Peyer's patch (tissue), 4 donors: ENCODE results near the gene MAPK8. TPM values are rescaled to one million over a fixed set of nuclear protein-coding genes. Genes with fewer than 3 reads are reported as not detected.

ENCODE experiments used
- DNase-seq, 3 donors: peaks; one replicate each; pipeline ENCODE4 v3.0.0-alpha.2; 2017 to 2019
- H3K27ac ChIP-seq, 4 donors: fragments of 200-600 bp; sonication (generic); one replicate each; pipeline ENCODE4 v1.5.1; 2016 to 2019
- H3K27me3 ChIP-seq, 2 donors: fragments of 200-600 bp; sonication (generic); one replicate each; pipeline ENCODE4 v1.5.1; 2019
- H3K36me3 ChIP-seq, 3 donors: fragments of 200-600 bp; sonication (generic); one replicate each; pipeline ENCODE4 v1.5.1; 2016 to 2019
- H3K4me1 ChIP-seq, 4 donors: fragments of 200-600 bp; sonication (generic); one replicate each; pipeline ENCODE4 v1.5.1; 2016 to 2019
- H3K4me3 ChIP-seq, 4 donors: fragments of 200-600 bp; sonication (generic); 1 replicate in 3 of 4; 2 replicates in 1 of 4; pipeline ENCODE4 v1.5.1; 2016 to 2019; ENCODE audit warnings: mild to moderate bottlenecking in 1 of 4
- H3K9me3 ChIP-seq, 4 donors: fragments of 200-600 bp; sonication (generic); one replicate each; pipeline ENCODE4 v1.5.1; 2016 to 2019; ENCODE audit warnings: mild to moderate bottlenecking in 1 of 4
- CTCF ChIP-seq, 6 experiments: fragments of 450-650 bp in 4 of 6; fragments of 200-600 bp in 2 of 6; sonication (generic) in 1 of 6; IDR thresholded peaks; one replicate each; pipeline ENCODE4 v1.5.1; 2017 to 2019; ENCODE audit warnings: antibody characterized with exemption in 6 of 6, mild to moderate bottlenecking in 3 of 6, moderate library complexity in 1 of 6
- POLR2A ChIP-seq, 2 donors: fragments of 450-650 bp; IDR thresholded peaks; one replicate each; pipeline ENCODE4 v1.5.1; 2017; ENCODE audit warnings: antibody characterized with exemption in 2 of 2, mild to moderate bottlenecking in 2 of 2, moderate library complexity in 2 of 2
- total RNA-seq, 4 donors: library from RNA; depleted of rRNA; stranded (reverse); fragments of >200 nt; gene quantifications; one replicate each; pipeline ENCODE4 v1.1.0, GENCODE V29; 2016

The MAPK8 gene
- total RNA-seq, 4 donors from 2014 or later, result 59.9 to 89.0 (median 67.6) TPM

GRCh38 chr10:48461623-48462481 lies 155.4 kb downstream of the MAPK8 start:
- TF ChIP-seq POLR2A (IDR thresholded peaks at IDR 0.05) (no peak), CTCF (IDR thresholded peaks at IDR 0.05) (no peak)
- Histone ChIP-seq H3K27me3 (no peaks in the 10 kb centered on the region), H3K4me3 (no peak overlapping the region), H3K36me3 (no peaks in the 10 kb centered on the region), H3K4me1 (peaks cover 0 to 4% (median 0%) of the 10 kb centered on the region in 4 donors), H3K9me3 (no peaks in the 10 kb centered on the region), H3K27ac (no peak overlapping the region)
- DNase-seq, result peak in 1 of 3 donors; percentile 34

- no peak for TF ChIP-seq POLR2A (IDR thresholded peaks at IDR 0.05)
- no peak for TF ChIP-seq CTCF (IDR thresholded peaks at IDR 0.05)
- peak in 2 of 3 donors; percentile 31 to 42 for DNase-seq
- Histone ChIP-seq H3K27me3 (no peaks in the 10 kb centered on the region), H3K4me3 (no peak overlapping the region), H3K4me1 (no peaks in the 10 kb centered on the region), H3K27ac (no peak overlapping the region), H3K36me3 (no peaks in the 10 kb centered on the region), H3K9me3 (no peaks in the 10 kb centered on the region)
Measured at GRCh38 chr10:48462482-48463020, 156.1 kb downstream of the MAPK8 start.

- peak; percentile 1 to 36 (median 24) for DNase-seq
- no peak for TF ChIP-seq POLR2A (IDR thresholded peaks at IDR 0.05)
- no peak for TF ChIP-seq CTCF (IDR thresholded peaks at IDR 0.05)
- H3K36me3 ChIP-seq, result no peaks in the 10 kb centered on the region
- no peaks in the 10 kb centered on the region for H3K4me1 ChIP-seq
- no peaks in the 10 kb centered on the region for H3K9me3 ChIP-seq
- H3K27ac ChIP-seq, result no peak overlapping the region
- no peak overlapping the region for H3K4me3 ChIP-seq
- no peaks in the 10 kb centered on the region for H3K27me3 ChIP-seq
Measured at GRCh38 chr10:48463318-48464003, 157.0 kb downstream of the MAPK8 start.

- Histone ChIP-seq H3K4me1 (no peaks in the 10 kb centered on the region), H3K36me3 (no peaks in the 10 kb centered on the region), H3K9me3 (no peaks in the 10 kb centered on the region), H3K27ac (no peak overlapping the region), H3K27me3 (no peaks in the 10 kb centered on the region), H3K4me3 (no peak overlapping the region)
- DNase-seq, result peak in 1 of 3 donors; percentile 26
- TF ChIP-seq POLR2A (IDR thresholded peaks at IDR 0.05), result no peak
- TF ChIP-seq CTCF (IDR thresholded peaks at IDR 0.05), result no peak
Measured at GRCh38 chr10:48464121-48464870, 157.8 kb downstream of the MAPK8 start.
